Heart left ventricle (tissue), 16 donors: ENCODE data around the gene SKA1. TPM values are rescaled to one million over a fixed set of nuclear protein-coding genes. Genes with fewer than 3 reads are reported as not detected.

ENCODE experiments used
- ATAC-seq, 4 donors: fragments of 200-7000 bp; cut with Tn5 transposase; one replicate each; pipeline ENCODE4 v1.9.1; 2020 to 2022; ENCODE audit warnings: moderate library complexity in 4 of 4, mild to moderate bottlenecking in 3 of 4, moderate number of reproducible peaks in 1 of 4
- DNase-seq, 5 donors: peaks; one replicate each; pipeline ENCODE4 v3.0.0-alpha.2; 2020
- H3K27ac ChIP-seq, 12 donors: fragments of 200-600 bp; sonication (generic) in 4 of 12; one replicate each; pipeline versions ENCODE4 v1.5.0 to v1.8.0; 2016 to 2022; ENCODE audit warnings: mild to moderate bottlenecking in 2 of 12
- H3K27me3 ChIP-seq, 9 donors: fragments of 200-600 bp; sonication (generic) in 2 of 9; one replicate each; pipeline versions ENCODE4 v1.5.1 to v1.8.0; 2016 to 2022; ENCODE audit warnings: mild to moderate bottlenecking in 3 of 9
- H3K36me3 ChIP-seq, 9 donors: fragments of 200-600 bp; sonication (generic) in 2 of 9; one replicate each; pipeline versions ENCODE4 v1.5.0 to v1.8.0; 2018 to 2022; ENCODE audit warnings: mild to moderate bottlenecking in 2 of 9
- H3K4me1 ChIP-seq, 12 donors: fragments of 200-600 bp; sonication (generic) in 4 of 12; one replicate each; pipeline versions ENCODE4 v1.5.0 to v1.8.0; 2016 to 2022; ENCODE audit warnings: mild to moderate bottlenecking in 3 of 12
- H3K4me3 ChIP-seq, 12 donors: fragments of 200-600 bp; sonication (generic) in 4 of 12; one replicate each; pipeline versions ENCODE4 v1.5.0 to v1.8.0; 2017 to 2022; ENCODE audit warnings: mild to moderate bottlenecking in 9 of 12, moderate library complexity in 4 of 12
- H3K9me3 ChIP-seq, 12 donors: fragments of 200-600 bp; sonication (generic) in 4 of 12; one replicate each; pipeline versions ENCODE4 v1.5.0 to v1.8.0; 2016 to 2022; ENCODE audit warnings: mild to moderate bottlenecking in 1 of 12
- POLR2A ChIP-seq, 2 donors: fragments of 450-650 bp; IDR thresholded peaks; one replicate each; pipeline ENCODE4 v1.6.1; 2017; ENCODE audit warnings: antibody characterized with exemption in 2 of 2, mild to moderate bottlenecking in 2 of 2, moderate library complexity in 2 of 2
- WGBS, 4 donors: extraction: QIAGEN DNeasy Blood & Tissue Kit in 2 of 4; methylation state at CpG; one replicate each; pipeline versions ENCODE4 v1.1.5 to v1.1.7; 2013 to 2018; 5-methylcytosine and 5-hydroxymethylcytosine counted together
- intact Hi-C, 10 donors: fragments of 100-400 bp; cut with DNase I; formaldehyde crosslinking; loops; one replicate each; pipeline versions ENCODE4 v1.11.1 to v1.14.2; 2022
- polyA plus RNA-seq, 2 donors: library from polyadenylated mRNA; stranded (reverse); fragments of 200-250 nt; gene quantifications; one replicate each; pipeline ENCODE4 v1.2.3, GENCODE V29; 2013
- total RNA-seq, 9 donors: library from RNA; depleted of rRNA in 2 of 9; stranded (reverse); fragments of >200 nt in 2 of 9; fragmentation: NEBNext Ultra II Directional in 3 of 9; extraction: Animal tissue kit (Norgen Biotek cat#: 25700) in 3 of 9; gene quantifications; one replicate each; pipeline versions ENCODE4 v1.1.0 to v1.2.4, GENCODE V29; 2016 to 2023
- TF ChIP-seq, protein P1 (sequence below), 12 donors: fragments of 200-600 bp; sonication (generic) in 4 of 12; IDR thresholded peaks; one replicate each; pipeline versions ENCODE4 v1.5.0 to v1.8.0; 2018 to 2022; ENCODE audit warnings: antibody characterized with exemption in 12 of 12, mild to moderate bottlenecking in 5 of 12
- donor health status: ischemic (EF 13 %, LVEDD 7.1; RV severe dilation, severe dysfunction).
- donor health status: healthy with polysubstance abuse.
- donor health status: DM: no; HTN: yes; CAD: no.
- donor health status: DM: no; HTN: no; CAD: no.
- donor health status: ischemic (EF 25% LVEDD 6.9; RV normal size, moderate dysfunction).
- donor health status: ischemic (EF 25% LVEDD 5.7; RV mildly dilated, moderate dysfunction).
- donor health status: healthy.
- donor health status: DM: yes; HTN: yes; CAD: no.
- donor health status: ischemic (EF 35%, LVEDD 5.7; RV mildly dilated, moderate dysfunction).
- donor health status: nonischemic (EF 11% LVEDD 7.7; RV severe dilation, severe dysfunction).
- donor health status: DM: yes; HTN: yes; CAD: no.
- donor health status: PGD.
- donor health status: ischemic (EF 29% LVEDD 5.4; RV normal size, mild dysfunction).
- donor health status: nonischemic (EF 23%, LVEDD 6.1; RV moderate dilation, normal function).

SKA1 gene
- total and polyA plus RNA-seq, 11 donors = 0.11 to 4.4 (median 0.34) TPM; not detected in 3

DNA sequence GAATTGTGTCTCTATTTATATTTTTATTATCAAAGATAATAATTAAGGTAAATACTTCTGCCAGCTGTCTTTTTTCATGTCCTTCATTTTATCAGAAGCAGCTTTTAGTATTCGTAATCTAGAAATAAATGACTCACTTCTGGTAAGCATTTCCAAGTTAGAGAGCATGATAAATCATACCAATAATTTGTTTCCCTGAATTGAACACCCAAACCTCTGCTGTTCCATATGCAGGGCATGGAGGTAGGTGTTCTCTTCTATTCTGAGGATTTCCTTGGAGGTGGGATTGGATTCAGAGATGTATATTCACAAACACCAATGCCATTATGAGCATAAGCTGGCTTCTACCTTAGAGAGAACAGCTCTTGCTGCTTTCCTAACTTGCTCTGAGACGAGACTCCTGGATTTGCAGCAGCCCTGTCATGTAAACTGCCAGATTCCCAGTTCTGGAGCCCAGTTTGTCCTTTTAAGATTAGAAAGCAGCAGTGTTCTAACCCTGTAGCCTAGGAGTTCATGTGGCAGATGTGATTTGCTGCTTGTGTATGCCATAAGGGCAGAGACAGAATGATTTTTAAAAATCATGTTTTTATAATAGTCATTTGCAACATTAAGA, 47.5 kb downstream of the SKA1 start:
- peak overlapping the region in 7 of 12 donors; percentile 5 to 44 (median 26) for H3K27ac ChIP-seq
- no peak for DNase-seq
- intact Hi-C loops = loop anchor here in 4 of 10 donors (10.0 kb wide), 2 partner anchors 138 to 208 kb away; partner anchors contain the start of genes CXXC1 (in 2 of the 4) and MBD1 (in 2 of the 4)

DNA sequence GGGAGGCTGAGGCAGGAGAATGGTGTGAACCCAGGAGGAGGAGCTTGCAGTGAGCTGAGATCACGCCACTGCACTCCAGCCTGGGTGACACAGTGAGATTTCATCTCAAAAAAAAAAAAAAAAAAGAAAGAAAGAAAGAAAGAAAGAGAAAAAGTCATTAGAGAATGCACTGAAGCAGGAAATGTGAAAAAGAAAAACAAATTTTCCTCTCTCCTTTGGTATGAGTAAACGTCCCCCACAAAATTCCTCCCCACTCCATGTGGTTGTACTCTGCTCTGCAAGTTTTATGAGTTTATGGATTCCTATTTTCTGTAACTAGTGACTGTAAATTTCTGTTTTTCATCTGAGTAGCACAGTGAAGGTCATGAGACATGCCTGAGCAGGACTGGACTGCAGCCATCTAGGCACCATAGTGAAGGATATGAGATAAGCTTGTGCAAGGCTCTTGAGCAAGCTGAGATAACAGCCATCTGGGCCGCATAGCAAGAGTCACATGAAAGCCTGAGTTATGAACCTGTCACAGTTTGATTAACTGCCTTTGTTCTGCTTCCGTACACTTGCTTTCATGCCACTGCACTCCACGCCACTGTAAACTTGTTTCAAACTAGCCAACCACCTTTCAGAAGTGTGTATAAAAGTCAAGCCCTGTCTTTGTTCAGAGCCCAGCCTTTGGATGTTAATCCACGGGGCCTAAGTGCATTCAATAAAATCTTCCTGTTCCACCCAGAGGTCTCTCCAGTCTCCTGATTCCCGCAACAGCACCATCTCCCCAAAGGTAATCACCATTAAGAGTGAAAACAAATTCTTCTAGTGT, 50.2 kb downstream of the SKA1 start:
- no peaks in the 10 kb centered on the region for H3K27me3 ChIP-seq
- H3K36me3 ChIP-seq = no peaks in the 10 kb centered on the region
- WGBS, 4 donors = 27 to 32% (median 30%) methylated on average over 7 of the region's 7 CpGs
- TF ChIP-seq, protein P1, sequence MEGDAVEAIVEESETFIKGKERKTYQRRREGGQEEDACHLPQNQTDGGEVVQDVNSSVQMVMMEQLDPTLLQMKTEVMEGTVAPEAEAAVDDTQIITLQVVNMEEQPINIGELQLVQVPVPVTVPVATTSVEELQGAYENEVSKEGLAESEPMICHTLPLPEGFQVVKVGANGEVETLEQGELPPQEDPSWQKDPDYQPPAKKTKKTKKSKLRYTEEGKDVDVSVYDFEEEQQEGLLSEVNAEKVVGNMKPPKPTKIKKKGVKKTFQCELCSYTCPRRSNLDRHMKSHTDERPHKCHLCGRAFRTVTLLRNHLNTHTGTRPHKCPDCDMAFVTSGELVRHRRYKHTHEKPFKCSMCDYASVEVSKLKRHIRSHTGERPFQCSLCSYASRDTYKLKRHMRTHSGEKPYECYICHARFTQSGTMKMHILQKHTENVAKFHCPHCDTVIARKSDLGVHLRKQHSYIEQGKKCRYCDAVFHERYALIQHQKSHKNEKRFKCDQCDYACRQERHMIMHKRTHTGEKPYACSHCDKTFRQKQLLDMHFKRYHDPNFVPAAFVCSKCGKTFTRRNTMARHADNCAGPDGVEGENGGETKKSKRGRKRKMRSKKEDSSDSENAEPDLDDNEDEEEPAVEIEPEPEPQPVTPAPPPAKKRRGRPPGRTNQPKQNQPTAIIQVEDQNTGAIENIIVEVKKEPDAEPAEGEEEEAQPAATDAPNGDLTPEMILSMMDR (IDR thresholded peaks at IDR 0.05) = no peak
- no peak for TF ChIP-seq POLR2A (IDR thresholded peaks at IDR 0.05)
- ATAC-seq (peak; percentile 95 to 96 (median 96)), DNase-seq (peak in 4 of 5 donors; percentile 62 to 85 (median 76))
- H3K9me3 ChIP-seq = peaks cover 0 to 17% (median 3%) of the 10 kb centered on the region in 12 donors
- intact Hi-C loops = loop anchor here in 5 of 10 donors (5.0 to 10.0 kb wide), 6 partner anchors 138 to 913 kb away; partner anchors contain the start of genes CXXC1 (in 3 of the 5), MBD1 (in 2 of the 5) and CFAP53 (in 1 of the 5)
- H3K27ac ChIP-seq = peak overlapping the region in 11 of 12 donors; percentile 27 to 88 (median 75)
- peaks cover 0 to 13% (median 0%) of the 10 kb centered on the region in 12 donors for H3K4me1 ChIP-seq
- no peak overlapping the region for H3K4me3 ChIP-seq

More for the DNA sequence above, 47.5 kb downstream of the SKA1 start:
- TF ChIP-seq POLR2A (IDR thresholded peaks at IDR 0.05) = no peak
- TF ChIP-seq, protein P1 (IDR thresholded peaks at IDR 0.05) = no peak
- Histone ChIP-seq H3K27me3 (no peaks in the 10 kb centered on the region), H3K4me3 (no peak overlapping the region), H3K4me1 (peaks cover 0 to 13% (median 0%) of the 10 kb centered on the region in 12 donors), H3K36me3 (no peaks in the 10 kb centered on the region), H3K9me3 (peaks cover 0 to 30% (median 7%) of the 10 kb centered on the region in 12 donors)
- 16 to 30% (median 24%) methylated on average over 2 of the region's 2 CpGs for WGBS, 4 donors
- no peak for ATAC-seq

DNA sequence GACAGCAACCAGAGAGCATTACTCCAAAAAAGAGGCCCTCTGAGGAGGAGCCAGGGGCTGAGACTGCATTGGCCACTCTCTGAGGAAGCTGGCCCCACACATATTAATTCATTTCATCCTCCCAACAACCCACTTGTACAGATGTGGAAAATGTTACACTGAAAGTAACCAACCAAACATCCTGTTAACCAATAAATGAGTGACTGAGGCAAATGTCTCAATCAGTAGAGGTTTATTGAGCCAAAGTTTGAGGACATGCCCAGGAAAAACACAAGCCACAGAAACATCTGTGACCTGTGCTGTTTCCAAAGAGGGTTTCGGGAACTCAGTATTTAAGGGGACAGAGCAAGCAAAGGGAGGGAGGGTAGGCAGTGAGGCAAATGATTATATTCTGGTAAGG, 53.0 kb downstream of the SKA1 start:
- no peak for DNase-seq
- 47 to 65% (median 60%) methylated on average over 1 of the region's 1 CpG for WGBS, 4 donors
- intact Hi-C loops = loop anchor here in 6 of 10 donors (2.0 to 10.0 kb wide), 7 partner anchors 141 to 916 kb away; partner anchors contain the start of genes CXXC1 (in 3 of the 6), MBD1 (in 2 of the 6) and CFAP53 (in 1 of the 6)

More for the DNA sequence above, 53.0 kb downstream of the SKA1 start:
- Histone ChIP-seq H3K4me3 (no peak overlapping the region), H3K27me3 (no peaks in the 10 kb centered on the region), H3K9me3 (peaks cover 0 to 17% (median 3%) of the 10 kb centered on the region in 12 donors), H3K4me1 (peaks cover 0 to 2% (median 0%) of the 10 kb centered on the region in 12 donors), H3K36me3 (no peaks in the 10 kb centered on the region), H3K27ac (no peak overlapping the region)
- no peak for ATAC-seq
- TF ChIP-seq POLR2A (IDR thresholded peaks at IDR 0.05) = no peak
- TF ChIP-seq, protein P1 (IDR thresholded peaks at IDR 0.05) = no peak
